HL-60/S4 (cell line): Measurements from ENCODE around the gene NT5DC2.

Source experiments
- in situ Hi-C: fragments of 300-500 bp; cut with MboI; formaldehyde crosslinking; loops from 2 replicates; pipeline ENCODE4 v1.14.3; 2022; ENCODE audit warnings: low sequenced_read_pairs

Gene NT5DC2

GRCh38 chr3:52490035-52490938, 43.4 kb downstream of the NT5DC2 start:
- in situ Hi-C loops, result no loop called here

DNA sequence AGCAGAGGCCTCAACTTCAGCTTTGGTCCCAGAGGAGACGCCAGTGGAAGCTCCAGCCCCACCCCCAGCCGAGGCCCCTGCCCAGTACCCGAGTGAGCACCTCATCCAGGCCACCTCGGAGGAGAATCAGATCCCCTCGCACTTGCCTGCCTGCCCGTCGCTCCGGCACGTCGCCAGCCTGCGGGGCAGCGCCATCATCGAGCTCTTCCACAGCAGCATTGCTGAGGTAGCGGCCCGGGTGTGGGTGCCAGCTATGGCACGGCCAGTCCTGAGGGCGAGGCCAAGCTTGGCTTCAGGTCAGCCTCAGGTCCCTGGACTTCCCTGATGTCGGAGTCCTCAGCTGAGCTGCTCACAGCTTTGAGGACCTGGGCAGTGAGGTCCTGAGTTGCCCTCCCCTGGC, 44.2 kb downstream of the NT5DC2 start:
- in situ Hi-C loops, result no loop called here

- in situ Hi-C loops, result no loop called here
Measured at GRCh38 chr3:52488746-52489145, 44.9 kb downstream of the NT5DC2 start.

GRCh38 chr3:52487788-52488691, 45.6 kb downstream of the NT5DC2 start:
- in situ Hi-C loops, result no loop called here

- in situ Hi-C loops, result no loop called here
Measured at GRCh38 chr3:52487050-52487787, 46.4 kb downstream of the NT5DC2 start.

DNA sequence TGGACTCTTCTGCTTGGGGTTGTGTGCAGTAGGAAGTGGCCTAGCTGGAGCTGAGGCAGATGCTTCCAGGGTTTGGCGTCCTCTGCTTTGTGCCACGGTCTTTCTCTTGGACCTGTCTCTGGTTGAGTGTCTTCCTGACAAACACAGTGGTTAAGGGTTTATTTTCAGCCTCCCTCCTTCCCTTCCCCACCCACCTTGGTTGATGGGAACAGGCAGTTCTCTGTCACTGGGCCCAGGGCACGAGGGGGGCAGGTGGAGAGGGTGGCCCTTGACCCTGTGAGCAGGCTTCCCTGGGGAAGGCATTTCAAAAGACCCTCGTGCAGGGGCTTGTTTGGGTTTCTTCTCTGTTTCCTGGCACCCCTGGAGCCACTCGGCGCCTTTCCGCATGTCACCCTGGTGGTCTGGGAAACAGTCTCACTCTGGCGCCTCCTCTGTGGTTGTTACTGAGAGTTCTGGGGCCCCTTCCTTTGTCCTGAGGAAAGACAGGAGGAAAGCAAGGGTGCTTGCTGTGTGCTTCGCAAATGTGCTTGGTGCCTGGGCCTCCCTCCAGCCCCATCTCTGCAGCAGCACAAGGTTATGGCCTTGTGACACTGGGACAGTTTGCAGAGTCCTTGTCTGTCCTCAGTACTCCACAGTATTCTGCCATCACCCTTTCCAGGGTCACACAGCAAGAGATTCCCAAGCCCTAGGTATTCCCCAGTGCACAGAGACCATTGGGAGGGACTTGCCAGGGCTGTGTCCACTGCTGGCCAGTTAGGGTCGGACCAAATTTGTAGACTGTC, 48.8 kb downstream of the NT5DC2 start:
- in situ Hi-C loops, result no loop called here

GRCh38 chr3:52483577-52484381, 49.9 kb downstream of the NT5DC2 start:
- in situ Hi-C loops, result no loop called here

- in situ Hi-C loops, result no loop called here
Measured at GRCh38 chr3:52483081-52483480, 50.6 kb downstream of the NT5DC2 start.

- in situ Hi-C loops, result no loop called here
Measured at GRCh38 chr3:52481819-52482521, 51.7 kb downstream of the NT5DC2 start.

DNA sequence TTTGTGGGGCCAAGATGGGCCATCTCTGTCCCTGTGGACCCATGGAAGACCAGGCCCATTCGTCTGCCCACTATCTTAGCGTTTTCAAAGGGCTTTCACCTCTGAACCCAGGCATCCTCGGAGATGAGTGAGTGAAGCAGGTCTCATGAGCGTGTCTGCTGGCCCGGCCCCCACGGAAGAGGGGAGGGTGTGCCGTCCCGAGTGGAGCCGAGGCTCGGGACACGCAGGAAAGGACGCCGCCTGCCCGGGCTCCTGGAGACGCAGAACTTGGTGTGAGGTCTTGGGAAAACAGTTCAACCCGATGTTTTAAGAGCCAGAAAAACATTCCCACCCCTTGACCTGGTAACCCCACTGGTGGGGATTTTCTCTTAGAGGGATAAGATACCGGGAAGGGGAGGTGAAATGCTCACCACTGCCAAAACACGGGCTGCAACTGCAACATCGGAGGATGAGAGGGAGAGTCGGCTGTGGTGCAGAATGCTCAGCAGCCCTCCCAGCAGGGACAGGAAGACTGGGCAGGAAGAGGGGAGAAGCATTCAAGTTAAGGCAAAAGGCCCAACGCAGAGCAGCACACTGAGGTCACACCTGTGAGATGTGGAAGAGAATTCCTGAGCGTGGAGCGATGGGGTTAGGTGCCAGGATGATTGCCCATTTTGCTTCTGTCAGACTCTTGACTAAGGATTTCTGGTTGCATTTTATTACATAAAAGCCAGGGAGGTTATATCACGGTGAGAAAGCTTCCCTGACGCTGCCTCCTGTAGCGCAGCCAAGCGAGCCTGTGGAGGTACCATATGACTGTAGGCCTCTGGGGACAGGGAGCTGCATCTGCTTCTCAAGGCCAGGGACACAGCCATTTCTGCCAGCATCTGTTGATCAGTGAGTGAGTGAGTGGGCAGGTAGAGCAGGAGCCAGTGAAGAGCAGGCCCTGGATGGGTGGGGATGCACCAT, 52.6 kb downstream of the NT5DC2 start:
- in situ Hi-C loops, result no loop called here

- in situ Hi-C loops, result loop anchor here (10.0 kb wide), 1 partner anchor 205 kb away; the partner anchor contains the start of genes GNL3 and PBRM1
Measured at GRCh38 chr3:52479877-52480575, 53.6 kb downstream of the NT5DC2 start.

DNA sequence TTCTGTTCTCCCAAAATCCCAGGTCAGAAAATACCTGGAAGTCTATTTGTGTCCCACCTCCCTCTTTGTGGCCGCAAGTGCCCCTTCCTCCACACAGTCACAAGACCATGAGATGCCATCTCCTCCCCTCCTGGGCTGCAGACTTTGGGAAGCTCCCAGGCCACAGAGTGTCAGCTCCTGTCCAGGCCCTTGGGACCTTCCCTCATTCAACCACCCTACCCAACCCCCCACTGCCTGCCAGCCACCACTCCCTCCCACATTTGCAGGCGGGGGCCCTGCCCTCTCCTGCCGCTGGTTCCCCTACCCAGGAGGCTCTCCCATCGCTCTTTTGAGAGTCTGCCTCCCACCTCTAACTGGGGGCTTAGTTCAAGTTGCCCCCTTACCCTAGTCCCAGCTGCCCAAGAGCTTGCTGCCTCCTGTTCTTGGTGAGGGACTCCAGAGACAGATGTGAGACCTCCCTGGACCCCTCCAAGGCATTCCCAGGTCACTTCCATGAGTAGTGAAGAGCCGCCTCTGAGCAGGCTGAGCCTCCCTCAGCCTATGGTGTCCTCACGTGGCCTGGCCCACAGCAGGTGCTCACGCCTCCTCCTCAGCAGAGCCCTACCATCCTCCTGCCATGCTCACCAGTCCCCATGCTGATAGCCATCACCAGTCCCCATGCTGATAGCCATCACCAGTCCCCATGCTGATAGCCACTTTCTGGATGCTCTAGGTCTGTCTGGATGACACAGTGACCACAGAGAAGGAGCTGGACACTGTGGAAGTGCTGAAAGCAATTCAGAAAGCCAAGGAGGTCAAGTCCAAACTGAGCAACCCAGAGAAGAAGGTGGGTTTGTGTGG, 54.4 kb downstream of the NT5DC2 start:
- in situ Hi-C loops, result loop anchor here (10.0 kb wide), 1 partner anchor 206 kb away; the partner anchor contains the start of genes GNL3 and PBRM1

DNA sequence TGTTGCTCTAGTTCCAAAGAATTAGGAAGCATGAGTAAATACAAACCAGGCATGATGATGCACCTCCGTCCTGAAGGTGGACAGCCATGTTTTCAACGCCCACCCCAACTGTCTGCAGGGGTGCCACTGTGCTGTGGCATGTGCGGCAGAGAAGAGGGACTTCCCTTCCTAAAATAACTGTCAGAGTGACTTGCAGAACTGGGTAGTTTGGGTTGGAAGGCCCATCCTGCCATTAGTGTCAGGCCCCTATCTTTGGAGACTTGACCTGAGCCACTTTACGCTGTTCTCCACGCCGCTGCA, 55.9 kb downstream of the NT5DC2 start:
- in situ Hi-C loops, result loop anchor here (10.0 kb wide), 1 partner anchor 207 kb away; the partner anchor contains the start of genes GNL3 and PBRM1

DNA sequence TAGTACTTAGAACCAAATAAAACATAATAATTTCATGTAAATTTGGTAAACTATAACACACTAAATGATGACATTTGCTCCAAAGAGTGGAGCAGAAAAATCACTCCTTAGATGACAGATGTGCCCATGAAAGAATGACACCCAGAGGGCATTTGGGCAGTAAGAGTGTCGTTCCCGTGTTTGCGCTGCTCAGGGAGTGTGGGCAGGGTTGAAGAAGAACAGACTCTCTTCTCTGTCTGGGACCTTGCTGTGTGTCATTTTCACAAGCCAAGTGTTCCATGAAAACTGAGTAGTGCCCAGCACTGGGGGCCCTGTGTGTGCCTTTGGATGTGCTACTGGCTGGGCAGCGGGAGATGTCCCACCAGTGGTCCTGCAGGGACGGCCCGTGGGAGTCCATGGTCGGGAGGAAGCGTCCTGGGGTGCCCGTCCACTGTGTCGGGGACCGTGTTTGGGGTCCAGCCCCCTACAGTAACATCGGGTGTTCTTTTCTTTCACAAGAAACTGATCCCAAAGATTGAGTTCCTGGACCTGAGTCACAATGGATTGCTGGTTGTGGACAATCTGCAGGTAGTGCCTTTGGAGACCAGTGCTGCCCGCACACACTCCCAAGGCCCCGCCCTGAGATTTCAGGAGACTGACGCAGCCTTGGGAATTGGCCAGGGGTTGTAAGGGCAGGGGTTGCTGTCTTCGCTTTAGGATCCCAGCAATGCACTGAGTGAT, 56.4 kb downstream of the NT5DC2 start:
- in situ Hi-C loops, result loop anchor here (10.0 kb wide), 1 partner anchor 208 kb away; the partner anchor contains the start of genes GNL3 and PBRM1
